ENCODE data around the gene MGRN1. TPM values are rescaled to one million over a fixed set of nuclear protein-coding genes. Genes with fewer than 3 reads are reported as not detected.

MGRN1 gene
- total RNA-seq, 1 experiment from 2014 or later, result 22.7 TPM

DNA sequence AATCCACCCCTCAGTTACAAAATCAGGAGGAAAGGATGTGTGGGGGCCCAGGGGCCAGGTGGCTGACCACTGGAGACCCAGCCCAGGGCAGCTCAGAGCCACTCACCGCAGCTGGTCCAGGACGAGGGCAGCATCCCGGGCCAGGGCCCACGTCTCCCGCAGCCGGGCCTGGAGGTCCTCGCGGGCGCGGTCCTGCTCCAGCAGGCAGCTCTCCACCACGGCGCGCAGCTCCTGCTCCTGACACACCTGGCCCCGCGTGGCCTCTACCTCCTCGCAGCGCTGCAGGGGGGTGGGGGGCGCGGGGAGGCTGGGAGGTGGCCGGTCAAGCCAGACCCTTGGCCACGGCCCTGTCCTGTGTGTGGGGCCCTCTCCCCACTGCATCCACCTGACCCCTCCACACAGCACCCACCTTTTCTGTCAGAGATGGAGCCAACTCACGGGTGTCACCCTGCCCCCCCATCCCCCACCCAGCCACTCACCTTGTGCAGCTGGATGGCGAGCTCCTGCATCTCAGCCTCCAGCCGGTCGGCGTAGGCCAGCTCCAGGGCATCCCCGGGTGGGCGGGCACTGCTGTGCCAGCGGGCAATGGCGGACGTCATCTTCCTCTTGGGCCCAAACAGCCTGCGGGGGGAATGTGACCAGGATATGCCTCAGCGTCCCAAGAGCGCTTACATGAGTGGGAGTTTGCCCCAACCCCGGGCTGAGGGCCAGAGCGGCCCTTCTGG lies 73.9 kb downstream of the MGRN1 start:
- POLR2A ChIA-PET (ENCODE audit: unreplicated experiment), result no interaction called here

GRCh38 chr16:4699046-4699556 lies 74.5 kb downstream of the MGRN1 start:
- no TSS peak for BruUV-seq (replicated peaks)
- Histone ChIP-seq H2AFZ (ENCODE audit: low read length) (no peak overlapping the region), H3K9me2 (replicated peaks; ENCODE audit: low read length) (no peaks in the 10 kb centered on the region), H3K4me2 (ENCODE audit: low read length) (no peak overlapping the region), H3K36me3 (ENCODE audit: low read depth, low read length) (no peaks in the 10 kb centered on the region; the same call in 1 of the 2 replicates), H3K27ac (ENCODE audit: low read length) (no peak overlapping the region), H3K27me3 (ENCODE audit: low read length) (no peaks in the 10 kb centered on the region), H3K79me2 (ENCODE audit: low read length) (no peaks in the 10 kb centered on the region), H3K9ac (ENCODE audit: low read length) (no peak overlapping the region), H3K4me1 (ENCODE audit: insufficient read depth, low read length) (no peaks in the 10 kb centered on the region), H3K9me3 (ENCODE audit: low read length) (no peaks in the 10 kb centered on the region), H3K4me3 (ENCODE audit: low read length) (no peak overlapping the region), H4K20me1 (ENCODE audit: low read length) (no peaks in the 10 kb centered on the region), H3F3A (ENCODE audit: low read length, unreplicated experiment) (no peaks in the 10 kb centered on the region)
- POLR2A ChIA-PET (ENCODE audit: unreplicated experiment), result no interaction called here
- TF ChIP-seq EZH2 (IDR thresholded peaks at IDR 0.05; ENCODE audit: low read length, unreplicated experiment) (no peak), EZH2phosphoT487 (IDR thresholded peaks at IDR 0.05; ENCODE audit: borderline replicate concordance, low read length) (no peak)
- TF ChIP-seq, protein P1, sequence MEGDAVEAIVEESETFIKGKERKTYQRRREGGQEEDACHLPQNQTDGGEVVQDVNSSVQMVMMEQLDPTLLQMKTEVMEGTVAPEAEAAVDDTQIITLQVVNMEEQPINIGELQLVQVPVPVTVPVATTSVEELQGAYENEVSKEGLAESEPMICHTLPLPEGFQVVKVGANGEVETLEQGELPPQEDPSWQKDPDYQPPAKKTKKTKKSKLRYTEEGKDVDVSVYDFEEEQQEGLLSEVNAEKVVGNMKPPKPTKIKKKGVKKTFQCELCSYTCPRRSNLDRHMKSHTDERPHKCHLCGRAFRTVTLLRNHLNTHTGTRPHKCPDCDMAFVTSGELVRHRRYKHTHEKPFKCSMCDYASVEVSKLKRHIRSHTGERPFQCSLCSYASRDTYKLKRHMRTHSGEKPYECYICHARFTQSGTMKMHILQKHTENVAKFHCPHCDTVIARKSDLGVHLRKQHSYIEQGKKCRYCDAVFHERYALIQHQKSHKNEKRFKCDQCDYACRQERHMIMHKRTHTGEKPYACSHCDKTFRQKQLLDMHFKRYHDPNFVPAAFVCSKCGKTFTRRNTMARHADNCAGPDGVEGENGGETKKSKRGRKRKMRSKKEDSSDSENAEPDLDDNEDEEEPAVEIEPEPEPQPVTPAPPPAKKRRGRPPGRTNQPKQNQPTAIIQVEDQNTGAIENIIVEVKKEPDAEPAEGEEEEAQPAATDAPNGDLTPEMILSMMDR (conservative IDR thresholded peaks at IDR 0.05; ENCODE audit: low read depth, low read length), result no peak
- intact Hi-C loops (cut with micrococcal nuclease), result no loop called here
- DNase-seq (no peak), ATAC-seq (no peak)
- CTCF ChIA-PET, result no interaction called here

More for the DNA sequence above, 73.9 kb downstream of the MGRN1 start:
- CTCF ChIA-PET, result no interaction called here
- 0 out of 2 replicates have a peak, but pooled peaks cover 3% of the 10 kb centered on the region for H3K79me2 ChIP-seq (ENCODE audit: low read length)
- H3K4me2 ChIP-seq (ENCODE audit: low read length), result no peak overlapping the region
- no peak overlapping the region for H3K9ac ChIP-seq (ENCODE audit: low read length)
- no TSS peak for BruUV-seq (replicated peaks)
- H3K27ac ChIP-seq (ENCODE audit: low read length), result no peak overlapping the region
- no peaks in the 10 kb centered on the region for H3K9me3 ChIP-seq (ENCODE audit: low read length)
- H3K9me2 ChIP-seq (replicated peaks; ENCODE audit: low read length), result no peaks in the 10 kb centered on the region
- no peaks in the 10 kb centered on the region for H3K4me1 ChIP-seq (ENCODE audit: insufficient read depth, low read length)
- H3K27me3 ChIP-seq (ENCODE audit: low read length), result no peaks in the 10 kb centered on the region
- ATAC-seq (no peak), DNase-seq (no peak)
- H2AFZ ChIP-seq (ENCODE audit: low read length), result no peak overlapping the region
- TF ChIP-seq, protein P1 (conservative IDR thresholded peaks at IDR 0.05; ENCODE audit: low read depth, low read length), result no peak
- TF ChIP-seq EZH2 (IDR thresholded peaks at IDR 0.05; ENCODE audit: low read length, unreplicated experiment), result no peak
- TF ChIP-seq EZH2phosphoT487 (IDR thresholded peaks at IDR 0.05; ENCODE audit: borderline replicate concordance, low read length), result no peak
- no peak overlapping the region for H3K4me3 ChIP-seq (ENCODE audit: low read length)
- intact Hi-C loops (cut with micrococcal nuclease), result no loop called here
- no peaks in the 10 kb centered on the region; the same call in 1 of the 2 replicates for H3K36me3 ChIP-seq (ENCODE audit: low read depth, low read length)
- H4K20me1 ChIP-seq (ENCODE audit: low read length), result no peaks in the 10 kb centered on the region
- H3F3A ChIP-seq (ENCODE audit: low read length, unreplicated experiment), result no peaks in the 10 kb centered on the region

GRCh38 chr16:4700380-4700996 lies 75.9 kb downstream of the MGRN1 start:
- no peak overlapping the region for H2AFZ ChIP-seq (ENCODE audit: low read length)
- no peaks in the 10 kb centered on the region for H3K79me2 ChIP-seq (ENCODE audit: low read length)
- no peaks in the 10 kb centered on the region for H3K9me2 ChIP-seq (replicated peaks; ENCODE audit: low read length)
- H3F3A ChIP-seq (ENCODE audit: low read length, unreplicated experiment), result no peaks in the 10 kb centered on the region
- intact Hi-C loops (cut with micrococcal nuclease), result no loop called here
- H3K36me3 ChIP-seq (ENCODE audit: low read depth, low read length), result no peaks in the 10 kb centered on the region; the same call in 1 of the 2 replicates
- no peaks in the 10 kb centered on the region for H3K4me1 ChIP-seq (ENCODE audit: insufficient read depth, low read length)
- CTCF ChIA-PET, result no interaction called here
- peak; percentile 39; the same call in 1 of the 2 replicates for ATAC-seq
- no peak overlapping the region for H3K4me2 ChIP-seq (ENCODE audit: low read length)
- H3K27ac ChIP-seq (ENCODE audit: low read length), result no peak overlapping the region
- H3K9ac ChIP-seq (ENCODE audit: low read length), result no peak overlapping the region
- no peak for DNase-seq
- no TSS peak for BruUV-seq (replicated peaks)
- TF ChIP-seq, protein P1 (conservative IDR thresholded peaks at IDR 0.05; ENCODE audit: low read depth, low read length), result no peak
- TF ChIP-seq EZH2 (IDR thresholded peaks at IDR 0.05; ENCODE audit: low read length, unreplicated experiment), result no peak
- no peak for TF ChIP-seq EZH2phosphoT487 (IDR thresholded peaks at IDR 0.05; ENCODE audit: borderline replicate concordance, low read length)
- no peaks in the 10 kb centered on the region for H3K9me3 ChIP-seq (ENCODE audit: low read length)
- H4K20me1 ChIP-seq (ENCODE audit: low read length), result no peaks in the 10 kb centered on the region
- POLR2A ChIA-PET (ENCODE audit: unreplicated experiment), result no interaction called here
- H3K27me3 ChIP-seq (ENCODE audit: low read length), result no peaks in the 10 kb centered on the region
- no peak overlapping the region for H3K4me3 ChIP-seq (ENCODE audit: low read length)
